DOHH2 (cell line): ENCODE measurements around the gene GRAMD1C.

Experiments
- EZH2phosphoT487 ChIP-seq: fragments of 200-600 bp; sonication (generic); IDR thresholded peaks from 2 replicates; pipeline ENCODE4 v1.6.1; 2017; ENCODE audit warnings: borderline replicate concordance, mild to moderate bottlenecking, antibody characterized with exemption, low read length, moderate library complexity, mixed read lengths
- TF ChIP-seq, protein P1 (sequence below): fragments of 200-600 bp; sonication (generic); IDR thresholded peaks from one replicate; pipeline ENCODE4 v1.5.1; 2014; ENCODE audit warnings: antibody characterized with exemption, mild to moderate bottlenecking, low read depth, low read length; ENCODE audit not compliant: poor library complexity, severe bottlenecking

DNA sequence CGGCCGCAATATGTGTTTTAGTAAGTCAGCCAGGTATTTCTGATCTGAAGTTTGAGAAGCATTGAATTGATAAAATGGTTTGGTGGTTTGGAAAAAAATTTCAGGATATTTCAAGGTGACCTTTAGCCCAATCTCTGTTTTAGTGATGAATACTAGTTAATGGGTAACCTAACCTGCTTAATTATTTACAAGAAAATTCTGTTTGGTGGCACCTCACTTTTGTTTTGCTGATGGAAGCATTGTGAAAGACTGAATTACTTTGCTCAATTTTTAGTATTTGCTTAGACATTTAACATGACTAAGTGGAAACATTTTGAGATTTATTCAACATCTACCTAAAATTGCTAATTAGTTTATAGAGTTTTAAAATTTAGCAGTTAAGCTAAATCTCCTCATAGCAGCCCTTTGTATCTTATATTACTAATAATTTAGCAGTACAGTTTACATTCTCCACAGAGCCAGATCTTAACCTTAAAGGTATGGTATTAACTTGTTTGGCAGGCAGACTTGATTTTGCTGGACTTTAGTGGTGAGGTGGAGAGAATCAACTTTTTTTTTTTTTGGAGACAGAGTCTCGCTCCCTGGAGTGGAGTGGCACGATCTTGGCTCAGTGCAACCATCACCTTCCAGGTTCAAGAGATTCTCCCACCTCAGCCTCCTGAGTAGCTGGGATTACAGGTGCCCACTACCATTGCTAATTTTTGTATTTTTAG, 35.4 kb downstream of the GRAMD1C start:
- TF ChIP-seq, protein P1, sequence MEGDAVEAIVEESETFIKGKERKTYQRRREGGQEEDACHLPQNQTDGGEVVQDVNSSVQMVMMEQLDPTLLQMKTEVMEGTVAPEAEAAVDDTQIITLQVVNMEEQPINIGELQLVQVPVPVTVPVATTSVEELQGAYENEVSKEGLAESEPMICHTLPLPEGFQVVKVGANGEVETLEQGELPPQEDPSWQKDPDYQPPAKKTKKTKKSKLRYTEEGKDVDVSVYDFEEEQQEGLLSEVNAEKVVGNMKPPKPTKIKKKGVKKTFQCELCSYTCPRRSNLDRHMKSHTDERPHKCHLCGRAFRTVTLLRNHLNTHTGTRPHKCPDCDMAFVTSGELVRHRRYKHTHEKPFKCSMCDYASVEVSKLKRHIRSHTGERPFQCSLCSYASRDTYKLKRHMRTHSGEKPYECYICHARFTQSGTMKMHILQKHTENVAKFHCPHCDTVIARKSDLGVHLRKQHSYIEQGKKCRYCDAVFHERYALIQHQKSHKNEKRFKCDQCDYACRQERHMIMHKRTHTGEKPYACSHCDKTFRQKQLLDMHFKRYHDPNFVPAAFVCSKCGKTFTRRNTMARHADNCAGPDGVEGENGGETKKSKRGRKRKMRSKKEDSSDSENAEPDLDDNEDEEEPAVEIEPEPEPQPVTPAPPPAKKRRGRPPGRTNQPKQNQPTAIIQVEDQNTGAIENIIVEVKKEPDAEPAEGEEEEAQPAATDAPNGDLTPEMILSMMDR = no peak
- no peak for TF ChIP-seq EZH2phosphoT487
